ENCODE results near the gene KRTAP5-3.

DNA sequence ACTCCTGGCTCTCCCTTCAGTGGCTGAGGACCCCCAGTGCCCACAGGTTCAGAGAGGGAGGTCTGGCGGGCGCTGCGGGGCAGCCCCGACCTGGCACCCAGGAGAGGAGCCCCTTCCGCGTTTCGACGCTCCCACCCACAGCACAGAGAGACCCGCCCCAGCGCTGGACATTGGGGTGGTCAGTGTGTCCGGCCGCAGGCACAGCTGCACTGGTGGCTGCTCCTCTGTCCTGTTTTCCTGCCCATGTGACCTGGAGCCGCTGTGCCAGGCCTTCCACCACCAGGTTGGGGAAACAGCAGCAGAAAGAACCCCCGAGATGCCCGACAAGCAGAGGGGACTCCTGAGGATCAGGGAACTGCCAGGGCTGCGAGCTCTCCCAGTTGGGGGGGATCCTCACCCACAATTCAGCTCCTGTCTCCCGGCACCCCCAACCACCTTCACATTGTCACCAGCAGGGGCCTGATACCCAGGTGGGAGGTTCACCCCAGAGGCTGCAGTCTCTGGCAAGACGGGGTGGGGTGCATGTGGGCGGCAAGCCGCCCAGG, 35.0 kb upstream of the KRTAP5-3 start:
- TF ChIP-seq, protein P1, sequence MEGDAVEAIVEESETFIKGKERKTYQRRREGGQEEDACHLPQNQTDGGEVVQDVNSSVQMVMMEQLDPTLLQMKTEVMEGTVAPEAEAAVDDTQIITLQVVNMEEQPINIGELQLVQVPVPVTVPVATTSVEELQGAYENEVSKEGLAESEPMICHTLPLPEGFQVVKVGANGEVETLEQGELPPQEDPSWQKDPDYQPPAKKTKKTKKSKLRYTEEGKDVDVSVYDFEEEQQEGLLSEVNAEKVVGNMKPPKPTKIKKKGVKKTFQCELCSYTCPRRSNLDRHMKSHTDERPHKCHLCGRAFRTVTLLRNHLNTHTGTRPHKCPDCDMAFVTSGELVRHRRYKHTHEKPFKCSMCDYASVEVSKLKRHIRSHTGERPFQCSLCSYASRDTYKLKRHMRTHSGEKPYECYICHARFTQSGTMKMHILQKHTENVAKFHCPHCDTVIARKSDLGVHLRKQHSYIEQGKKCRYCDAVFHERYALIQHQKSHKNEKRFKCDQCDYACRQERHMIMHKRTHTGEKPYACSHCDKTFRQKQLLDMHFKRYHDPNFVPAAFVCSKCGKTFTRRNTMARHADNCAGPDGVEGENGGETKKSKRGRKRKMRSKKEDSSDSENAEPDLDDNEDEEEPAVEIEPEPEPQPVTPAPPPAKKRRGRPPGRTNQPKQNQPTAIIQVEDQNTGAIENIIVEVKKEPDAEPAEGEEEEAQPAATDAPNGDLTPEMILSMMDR (conservative IDR thresholded peaks at IDR 0.05; ENCODE audit: low read length), result no peak
- no peak for TF ChIP-seq EZH2phosphoT487 (IDR thresholded peaks at IDR 0.05; ENCODE audit: borderline replicate concordance)

Data from Loucy (cell line).